A673 (cell line): ENCODE data around the gene PHF1. TPM values are rescaled to one million over a fixed set of nuclear protein-coding genes. Genes with fewer than 3 reads are reported as not detected.

Experiments used
- BruUV-seq: library from RNA; stranded (reverse); fragments of 400-500 nt; replicated peaks from 2 replicates; lab custom pipeline; 2021; lab: Mats Ljungman, UMichigan
- CTCF ChIA-PET: fragments of 300-600 bp; sonication (Branson Sonifier 250); formaldehyde crosslinking; loops from one replicate; lab custom pipeline; 2022; ENCODE audit warnings: antibody characterized with exemption; lab: Charles Lee
- POLR2A ChIA-PET: fragments of 300-600 bp; sonication (Branson Sonifier 250); formaldehyde crosslinking; loops from one replicate; lab custom pipeline; 2022; ENCODE audit warnings: antibody characterized with exemption; ENCODE audit not compliant: low non-redundant PET; lab: Charles Lee
- DNase-seq: peaks from one replicate; pipeline ENCODE4 v3.0.0-alpha.2; 2015; ENCODE audit warnings: low spot score
- H3K27ac ChIP-seq: fragments of 200-600 bp; sonication (generic); 2 replicates; pipeline ENCODE4 v1.5.1; 2016; ENCODE audit warnings: mixed run types, low read depth, mild to moderate bottlenecking, mixed read lengths, antibody characterized with exemption, low read length; ENCODE audit not compliant: poor library complexity, severe bottlenecking
- H3K27me3 ChIP-seq: fragments of 200-600 bp; sonication (generic); replicated peaks from 2 replicates; pipeline ENCODE4 v1.6.1; 2017; ENCODE audit warnings: mixed run types, low read depth, mild to moderate bottlenecking, mixed read lengths, antibody characterized with exemption, low read length; ENCODE audit not compliant: insufficient read depth, poor library complexity
- H3K36me3 ChIP-seq: fragments of 200-600 bp; sonication (generic); 2 replicates; pipeline ENCODE4 v1.6.1; 2016; ENCODE audit warnings: mixed run types, mild to moderate bottlenecking, mixed read lengths, antibody characterized with exemption, low read length; ENCODE audit not compliant: insufficient read depth, poor library complexity, severe bottlenecking
- H3K4me1 ChIP-seq: fragments of 200-600 bp; sonication (generic); 2 replicates; pipeline ENCODE4 v1.6.1; 2017; ENCODE audit warnings: mixed run types, mild to moderate bottlenecking, mixed read lengths, antibody characterized with exemption, low read length; ENCODE audit not compliant: insufficient read depth, poor library complexity, severe bottlenecking
- H3K4me3 ChIP-seq: fragments of 200-600 bp; sonication (generic); 2 replicates; pipeline ENCODE4 v1.5.1; 2016; ENCODE audit warnings: low read depth, mixed run types, mild to moderate bottlenecking, mixed read lengths, low read length; ENCODE audit not compliant: poor library complexity, severe bottlenecking
- H3K9me3 ChIP-seq: fragments of 200-600 bp; sonication (generic); 2 replicates; pipeline ENCODE4 v1.6.1; 2016; ENCODE audit warnings: mixed run types, low read depth, mild to moderate bottlenecking, mixed read lengths, antibody characterized with exemption, low read length; ENCODE audit not compliant: poor library complexity, severe bottlenecking
- EZH2 ChIP-seq: fragments of 200-600 bp; sonication (generic); IDR thresholded peaks from 2 replicates; pipeline ENCODE4 v1.6.1; 2017; ENCODE audit warnings: borderline replicate concordance, low read depth, mild to moderate bottlenecking, mixed read lengths, antibody characterized with exemption, low read length; ENCODE audit not compliant: poor library complexity, severe bottlenecking
- intact Hi-C: fragments of 100-400 bp; cut with micrococcal nuclease; formaldehyde crosslinking; loops from one replicate; pipeline ENCODE4 v1.10.0; 2022; ENCODE audit not compliant: unreplicated experiment
- total RNA-seq: library from RNA; stranded (reverse); gene quantifications from 2 replicates; pipeline ENCODE4 v1.2.3, GENCODE V29; 2021
- TF ChIP-seq, protein P1 (sequence below): fragments of 300-800, 200-600 bp; sonication (generic); conservative IDR thresholded peaks from 2 replicates; pipeline ENCODE4 v1.5.1; 2017; ENCODE audit warnings: low read depth, mild to moderate bottlenecking, antibody characterized with exemption, low read length, moderate library complexity, mixed read lengths

PHF1 gene
- total RNA-seq, 1 experiment from 2014 or later = 53.5 TPM

DNA sequence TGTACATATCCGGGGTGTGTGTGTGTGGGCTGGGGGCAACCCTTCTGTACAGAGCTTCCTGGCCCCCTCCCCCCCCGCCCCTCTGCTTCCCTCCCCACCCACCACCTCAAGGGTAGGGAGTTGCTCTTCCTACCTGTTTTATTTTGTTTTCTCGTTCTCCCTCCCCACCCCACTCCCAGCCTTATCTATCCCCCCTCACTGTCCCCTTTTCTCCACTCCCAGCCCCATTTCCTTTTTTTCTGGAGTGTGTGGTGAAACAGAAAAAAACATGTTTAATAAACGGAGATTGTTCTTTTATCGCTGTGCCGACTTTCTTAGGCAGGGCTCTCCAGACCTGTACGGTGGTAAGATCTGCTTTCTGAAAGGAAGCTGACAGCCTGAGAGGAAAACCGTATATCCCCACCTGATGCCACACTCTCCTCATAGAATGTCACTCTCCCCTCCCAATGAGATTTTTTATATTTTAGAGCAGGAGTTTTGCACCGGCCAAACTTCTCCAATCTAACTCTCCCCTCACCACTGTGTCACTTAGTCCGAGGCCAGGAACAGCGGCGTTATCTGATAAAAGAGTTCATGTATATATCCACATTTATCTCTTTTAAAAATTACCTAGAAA, 42.7 kb downstream of the PHF1 start:
- intact Hi-C loops = no loop called here
- CTCF ChIA-PET = interaction anchor here (1.2 kb wide), 1 partner anchor 23 kb away, joined by 3 read pairs; no protein-coding TSS in a partner anchor
- no peaks in the 10 kb centered on the region for H3K9me3 ChIP-seq
- H3K27ac ChIP-seq = peak overlapping the region; percentile 53
- POLR2A ChIA-PET = no interaction called here
- peaks cover 17% of the 10 kb centered on the region for H3K4me1 ChIP-seq
- H3K27me3 ChIP-seq = no peaks in the 10 kb centered on the region
- no peak for DNase-seq
- H3K36me3 ChIP-seq = peaks cover 20% of the 10 kb centered on the region
- BruUV-seq = no TSS peak
- H3K4me3 ChIP-seq = peak overlapping the region; percentile 72
- TF ChIP-seq, protein P1, sequence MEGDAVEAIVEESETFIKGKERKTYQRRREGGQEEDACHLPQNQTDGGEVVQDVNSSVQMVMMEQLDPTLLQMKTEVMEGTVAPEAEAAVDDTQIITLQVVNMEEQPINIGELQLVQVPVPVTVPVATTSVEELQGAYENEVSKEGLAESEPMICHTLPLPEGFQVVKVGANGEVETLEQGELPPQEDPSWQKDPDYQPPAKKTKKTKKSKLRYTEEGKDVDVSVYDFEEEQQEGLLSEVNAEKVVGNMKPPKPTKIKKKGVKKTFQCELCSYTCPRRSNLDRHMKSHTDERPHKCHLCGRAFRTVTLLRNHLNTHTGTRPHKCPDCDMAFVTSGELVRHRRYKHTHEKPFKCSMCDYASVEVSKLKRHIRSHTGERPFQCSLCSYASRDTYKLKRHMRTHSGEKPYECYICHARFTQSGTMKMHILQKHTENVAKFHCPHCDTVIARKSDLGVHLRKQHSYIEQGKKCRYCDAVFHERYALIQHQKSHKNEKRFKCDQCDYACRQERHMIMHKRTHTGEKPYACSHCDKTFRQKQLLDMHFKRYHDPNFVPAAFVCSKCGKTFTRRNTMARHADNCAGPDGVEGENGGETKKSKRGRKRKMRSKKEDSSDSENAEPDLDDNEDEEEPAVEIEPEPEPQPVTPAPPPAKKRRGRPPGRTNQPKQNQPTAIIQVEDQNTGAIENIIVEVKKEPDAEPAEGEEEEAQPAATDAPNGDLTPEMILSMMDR = no peak
- no peak for TF ChIP-seq EZH2

DNA sequence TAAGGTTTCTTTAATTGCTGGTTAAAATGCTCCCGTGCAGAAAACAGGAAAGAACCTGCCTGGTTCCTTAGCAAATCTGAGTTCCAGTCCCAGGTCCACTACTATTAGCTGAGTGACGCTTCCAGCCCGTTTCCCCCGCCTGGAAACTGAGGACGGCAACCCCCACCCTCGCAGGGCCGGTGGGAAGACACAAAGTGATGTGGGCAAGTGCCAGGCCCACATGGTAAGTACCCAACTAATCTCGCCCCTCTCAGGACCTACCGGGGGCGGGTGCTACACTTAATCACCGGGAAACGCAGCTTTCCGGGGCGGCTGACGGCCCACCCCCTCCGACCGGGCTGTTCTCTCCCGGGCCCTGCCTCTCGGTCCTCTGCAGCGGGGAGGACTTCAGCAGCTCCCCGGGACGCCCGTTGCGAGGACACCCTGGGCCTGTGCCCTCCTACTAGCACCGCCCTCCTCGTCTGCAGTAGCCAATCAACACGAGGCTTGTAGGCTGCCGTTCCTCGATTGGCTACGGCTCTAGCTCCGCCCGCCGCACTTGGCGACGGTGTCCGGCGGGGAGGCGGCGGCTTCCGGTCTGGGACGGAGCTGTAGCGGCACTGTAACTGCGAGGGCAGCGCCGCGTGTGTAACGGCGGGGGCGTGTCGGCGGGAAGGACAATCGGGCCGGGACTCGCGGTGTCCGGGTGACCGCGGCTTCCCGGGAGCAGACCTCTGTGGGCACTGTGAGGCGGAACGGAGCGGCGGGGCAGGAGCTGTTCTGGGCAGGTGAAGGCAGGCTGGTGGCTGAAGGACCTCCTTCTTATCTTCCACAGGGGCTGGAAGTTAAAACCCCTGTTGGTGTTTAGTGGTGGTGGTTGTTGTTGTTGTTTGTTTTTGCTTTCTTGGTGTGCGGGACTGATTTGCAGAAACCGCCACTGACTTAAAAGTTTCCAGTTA, 43.5 kb downstream of the PHF1 start, which contains the start of gene ZBTB9:
Gene ZBTB9 (plus strand): TSS at position 568 of the 938 bp plus-strand sequence. CDS start 525 bp downstream, outside the sequence.
- H3K4me3 ChIP-seq = peak within 1 kb of the TSS; percentile 72
- peaks cover 17% of the 10 kb centered on the region for H3K4me1 ChIP-seq
- TSS peak; percentile 94 for BruUV-seq
- TF ChIP-seq EZH2 = no peak
- TF ChIP-seq, protein P1 = no peak
- CTCF ChIA-PET = interaction anchor here (1.1 to 1.2 kb wide), 2 partner anchors 22 to 23 kb away, joined by 3 read pairs; no protein-coding TSS in a partner anchor
- DNase-seq = peak; percentile 97
- no peaks in the 10 kb centered on the region for H3K27me3 ChIP-seq
- H3K27ac ChIP-seq = peak within 1 kb of the TSS; percentile 77
- no peaks in the 10 kb centered on the region for H3K9me3 ChIP-seq
- POLR2A ChIA-PET = interaction anchor here (0.5 kb wide), 1 partner anchor 14 kb away, joined by 5 read pairs; no protein-coding TSS in a partner anchor
- intact Hi-C loops = no loop called here
- H3K36me3 ChIP-seq = peaks cover 14% of the 10 kb centered on the region

DNA sequence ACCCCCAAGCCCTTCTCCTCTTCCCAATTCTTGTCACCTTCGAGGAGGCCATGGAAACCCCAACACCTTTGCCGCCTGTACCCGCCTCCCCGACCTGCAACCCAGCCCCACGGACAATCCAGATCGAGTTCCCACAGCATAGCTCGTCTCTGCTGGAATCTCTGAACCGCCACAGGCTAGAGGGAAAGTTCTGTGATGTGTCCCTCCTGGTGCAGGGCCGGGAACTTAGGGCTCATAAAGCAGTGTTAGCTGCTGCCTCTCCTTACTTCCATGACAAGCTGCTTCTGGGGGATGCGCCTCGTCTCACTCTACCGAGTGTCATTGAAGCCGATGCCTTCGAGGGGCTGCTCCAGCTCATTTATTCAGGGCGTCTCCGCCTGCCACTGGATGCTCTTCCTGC, 44.2 kb downstream of the PHF1 start:
- H3K27ac ChIP-seq = peak overlapping the region; percentile 77
- ChIA-PET CTCF (interaction anchor here (1.1 to 1.2 kb wide), 2 partner anchors 23 to 24 kb away, joined by 3 read pairs; no protein-coding TSS in a partner anchor), POLR2A (no interaction called here)
- no peaks in the 10 kb centered on the region for H3K27me3 ChIP-seq
- BruUV-seq = no TSS peak
- TF ChIP-seq, protein P1 = no peak
- TF ChIP-seq EZH2 = no peak
- no peak for DNase-seq
- H3K9me3 ChIP-seq = no peaks in the 10 kb centered on the region
- H3K4me1 ChIP-seq = peaks cover 17% of the 10 kb centered on the region
- intact Hi-C loops = no loop called here
- peaks cover 14% of the 10 kb centered on the region for H3K36me3 ChIP-seq
- peak overlapping the region; percentile 72 for H3K4me3 ChIP-seq
